Measurements from ENCODE around the gene RFX3. TPM values are rescaled to one million over a fixed set of nuclear protein-coding genes. Genes with fewer than 3 reads are reported as not detected.

RFX3 gene
- total and polyA plus RNA-seq, 2 donors from 2014 or later = 1.6 to 17.8 TPM

- intact Hi-C loops (cut with DNase I) = no loop called here
- Histone ChIP-seq H3K9me3 (ENCODE audit: control insufficient read depth in 2 of 3, insufficient read depth in 1 of 3, low read length in 3 of 3) (no peaks in the 10 kb centered on the region), H3K4me1 (ENCODE audit: control insufficient read depth in 2 of 3, insufficient read depth in 2 of 3, low read depth in 1 of 3, low read length in 3 of 3) (no peaks in the 10 kb centered on the region), H3K4me3 (ENCODE audit: low read length in 3 of 3) (no peak overlapping the region), H3K36me3 (ENCODE audit: control insufficient read depth in 2 of 3, insufficient read depth in 3 of 3, low read length in 3 of 3) (no peaks in the 10 kb centered on the region), H3K9ac (ENCODE audit: low read length in 3 of 3) (no peak overlapping the region), H3K27ac (ENCODE audit: low read depth in 2 of 2, low read length in 2 of 2) (no peak overlapping the region), H3K27me3 (ENCODE audit: control insufficient read depth, insufficient read depth, low read length) (no peaks in the 10 kb centered on the region)
- DNase-seq (no peak), FAIRE-seq (no peak)
- TF ChIP-seq CTCF (IDR thresholded peaks at IDR 0.05; ENCODE audit: borderline replicate concordance, extremely low read depth, insufficient read depth) = no peak
Observed at GRCh38 chr9:3567988-3568387, 42.2 kb upstream of the RFX3 start.

- FAIRE-seq (no peak), DNase-seq (no peak)
- Histone ChIP-seq H3K9me3 (ENCODE audit: control insufficient read depth in 2 of 3, insufficient read depth in 1 of 3, low read length in 3 of 3) (no peaks in the 10 kb centered on the region), H3K27me3 (ENCODE audit: control insufficient read depth, insufficient read depth, low read length) (no peaks in the 10 kb centered on the region), H3K9ac (ENCODE audit: low read length in 3 of 3) (no peak overlapping the region), H3K4me3 (ENCODE audit: low read length in 3 of 3) (no peak overlapping the region), H3K36me3 (ENCODE audit: control insufficient read depth in 2 of 3, insufficient read depth in 3 of 3, low read length in 3 of 3) (no peaks in the 10 kb centered on the region), H3K4me1 (ENCODE audit: control insufficient read depth in 2 of 3, insufficient read depth in 2 of 3, low read depth in 1 of 3, low read length in 3 of 3) (no peaks in the 10 kb centered on the region), H3K27ac (ENCODE audit: low read depth in 2 of 2, low read length in 2 of 2) (no peak overlapping the region)
- intact Hi-C loops (cut with DNase I) = no loop called here
- TF ChIP-seq CTCF (IDR thresholded peaks at IDR 0.05; ENCODE audit: borderline replicate concordance, extremely low read depth, insufficient read depth) = no peak
Observed at GRCh38 chr9:3553076-3553765, 27.4 kb upstream of the RFX3 start.

GRCh38 chr9:3549225-3549624, 23.4 kb upstream of the RFX3 start:
- no peaks in the 10 kb centered on the region for H3K9me3 ChIP-seq (ENCODE audit: control insufficient read depth in 2 of 3, insufficient read depth in 1 of 3, low read length in 3 of 3)
- H3K9ac ChIP-seq (ENCODE audit: low read length in 3 of 3) = no peak overlapping the region
- peak in 1 of 5 donors; percentile 8 for DNase-seq
- H3K27me3 ChIP-seq (ENCODE audit: control insufficient read depth, insufficient read depth, low read length) = no peaks in the 10 kb centered on the region
- no peak for TF ChIP-seq CTCF (IDR thresholded peaks at IDR 0.05; ENCODE audit: borderline replicate concordance, extremely low read depth, insufficient read depth)
- no peak overlapping the region for H3K4me3 ChIP-seq (ENCODE audit: low read length in 3 of 3)
- no peaks in the 10 kb centered on the region for H3K36me3 ChIP-seq (ENCODE audit: control insufficient read depth in 2 of 3, insufficient read depth in 3 of 3, low read length in 3 of 3)
- H3K27ac ChIP-seq (ENCODE audit: low read depth in 2 of 2, low read length in 2 of 2) = no peak overlapping the region
- no peak for FAIRE-seq
- H3K4me1 ChIP-seq (ENCODE audit: control insufficient read depth in 2 of 3, insufficient read depth in 2 of 3, low read depth in 1 of 3, low read length in 3 of 3) = no peaks in the 10 kb centered on the region
- intact Hi-C loops (cut with DNase I) = no loop called here

GRCh38 chr9:3548648-3549047, 22.8 kb upstream of the RFX3 start:
- no peak for FAIRE-seq
- intact Hi-C loops (cut with DNase I) = no loop called here

More at GRCh38 chr9:3548648-3549047, 22.8 kb upstream of the RFX3 start:
- DNase-seq = no peak
- no peaks in the 10 kb centered on the region for H3K4me1 ChIP-seq (ENCODE audit: control insufficient read depth in 2 of 3, insufficient read depth in 2 of 3, low read depth in 1 of 3, low read length in 3 of 3)
- H3K36me3 ChIP-seq (ENCODE audit: control insufficient read depth in 2 of 3, insufficient read depth in 3 of 3, low read length in 3 of 3) = no peaks in the 10 kb centered on the region
- no peaks in the 10 kb centered on the region for H3K27me3 ChIP-seq (ENCODE audit: control insufficient read depth, insufficient read depth, low read length)
- TF ChIP-seq CTCF (IDR thresholded peaks at IDR 0.05; ENCODE audit: borderline replicate concordance, extremely low read depth, insufficient read depth) = no peak
- no peak overlapping the region for H3K9ac ChIP-seq (ENCODE audit: low read length in 3 of 3)
- no peak overlapping the region for H3K27ac ChIP-seq (ENCODE audit: low read depth in 2 of 2, low read length in 2 of 2)
- no peaks in the 10 kb centered on the region for H3K9me3 ChIP-seq (ENCODE audit: control insufficient read depth in 2 of 3, insufficient read depth in 1 of 3, low read length in 3 of 3)
- no peak overlapping the region for H3K4me3 ChIP-seq (ENCODE audit: low read length in 3 of 3)
